ENCODE results near the gene HGF.
"Not testable (repeated sequence)": the region's sequence is repeated elsewhere in the genome, so short reads cannot be mapped to it uniquely, and the experiment has no call there.

The HGF gene

GRCh38 chr7:81769891-81770727 lies at the start of gene HGF:
TSS of gene HGF (minus strand) at chr7:81770047. CDS start at chr7:81769971, 76 bp downstream.
- no peak within 1 kb of the TSS for H3K27ac ChIP-seq (ENCODE audit: low read depth, low read length)
- no peaks in the 10 kb centered on the region for H3K9me3 ChIP-seq (ENCODE audit: insufficient read depth, low read length)
- H4K20me1 ChIP-seq (ENCODE audit: low read depth, low read length): no peaks in the 10 kb centered on the region
- H3F3A ChIP-seq (ENCODE audit: insufficient read depth): no peaks in the 10 kb centered on the region
- H3K79me2 ChIP-seq (ENCODE audit: insufficient read depth, low read length): no peaks in the 10 kb centered on the region
- no peak within 1 kb of the TSS for H3K4me3 ChIP-seq (ENCODE audit: insufficient read depth, low read length, poor library complexity, severe bottlenecking)
- no peak within 1 kb of the TSS for H3K9ac ChIP-seq (ENCODE audit: low read length)
- H2AFZ ChIP-seq (ENCODE audit: low read depth, low read length, severe bottlenecking): no peak within 1 kb of the TSS
- no peak within 1 kb of the TSS for H3K4me2 ChIP-seq (ENCODE audit: low read depth, low read length, poor library complexity, severe bottlenecking)
- no peaks in the 10 kb centered on the region for H3K27me3 ChIP-seq (ENCODE audit: low read length)
- TF ChIP-seq EZH2phosphoT487 (conservative IDR thresholded peaks at IDR 0.05; ENCODE audit: low read length): no peak
- TF ChIP-seq, protein P1, sequence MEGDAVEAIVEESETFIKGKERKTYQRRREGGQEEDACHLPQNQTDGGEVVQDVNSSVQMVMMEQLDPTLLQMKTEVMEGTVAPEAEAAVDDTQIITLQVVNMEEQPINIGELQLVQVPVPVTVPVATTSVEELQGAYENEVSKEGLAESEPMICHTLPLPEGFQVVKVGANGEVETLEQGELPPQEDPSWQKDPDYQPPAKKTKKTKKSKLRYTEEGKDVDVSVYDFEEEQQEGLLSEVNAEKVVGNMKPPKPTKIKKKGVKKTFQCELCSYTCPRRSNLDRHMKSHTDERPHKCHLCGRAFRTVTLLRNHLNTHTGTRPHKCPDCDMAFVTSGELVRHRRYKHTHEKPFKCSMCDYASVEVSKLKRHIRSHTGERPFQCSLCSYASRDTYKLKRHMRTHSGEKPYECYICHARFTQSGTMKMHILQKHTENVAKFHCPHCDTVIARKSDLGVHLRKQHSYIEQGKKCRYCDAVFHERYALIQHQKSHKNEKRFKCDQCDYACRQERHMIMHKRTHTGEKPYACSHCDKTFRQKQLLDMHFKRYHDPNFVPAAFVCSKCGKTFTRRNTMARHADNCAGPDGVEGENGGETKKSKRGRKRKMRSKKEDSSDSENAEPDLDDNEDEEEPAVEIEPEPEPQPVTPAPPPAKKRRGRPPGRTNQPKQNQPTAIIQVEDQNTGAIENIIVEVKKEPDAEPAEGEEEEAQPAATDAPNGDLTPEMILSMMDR (IDR thresholded peaks at IDR 0.05; ENCODE audit: insufficient read depth, low read length, poor library complexity, severe bottlenecking): no peak
- no peaks in the 10 kb centered on the region for H3K36me3 ChIP-seq (ENCODE audit: low read length)
- no peaks in the 10 kb centered on the region for H3K9me2 ChIP-seq (replicated peaks; ENCODE audit: insufficient read depth, low read length)

DNA sequence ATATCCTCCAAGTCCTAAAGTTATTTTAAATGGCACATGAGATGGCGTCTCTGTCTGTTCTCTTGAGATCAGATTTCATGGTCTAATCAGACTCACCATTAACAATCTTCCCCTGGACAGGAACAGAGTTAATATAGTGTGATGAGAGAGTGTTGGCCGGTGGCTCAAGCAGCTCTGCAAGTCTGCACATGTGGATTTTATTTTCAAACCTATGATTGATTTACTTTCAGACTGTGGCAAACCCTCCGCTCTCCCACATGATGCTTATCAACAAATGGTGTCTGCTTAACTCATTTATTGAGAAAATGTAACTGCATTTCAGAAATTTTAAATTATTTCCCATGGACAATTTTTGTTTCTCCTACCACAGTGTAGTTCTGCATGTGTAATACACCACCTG lies 46.5 kb upstream of the HGF start:
- Histone ChIP-seq H3F3A (ENCODE audit: insufficient read depth) (no peaks in the 10 kb centered on the region), H3K4me3 (ENCODE audit: insufficient read depth, low read length, poor library complexity, severe bottlenecking) (no peak overlapping the region), H3K27me3 (ENCODE audit: low read length) (no peaks in the 10 kb centered on the region), H3K9ac (ENCODE audit: low read length) (no peak overlapping the region), H3K4me2 (ENCODE audit: low read depth, low read length, poor library complexity, severe bottlenecking) (no peak overlapping the region), H2AFZ (ENCODE audit: low read depth, low read length, severe bottlenecking) (no peak overlapping the region), H3K9me2 (replicated peaks; ENCODE audit: insufficient read depth, low read length) (no peaks in the 10 kb centered on the region), H3K36me3 (ENCODE audit: low read length) (no peaks in the 10 kb centered on the region), H3K27ac (ENCODE audit: low read depth, low read length) (no peak overlapping the region), H3K79me2 (ENCODE audit: insufficient read depth, low read length) (no peaks in the 10 kb centered on the region), H3K9me3 (ENCODE audit: insufficient read depth, low read length) (no peaks in the 10 kb centered on the region), H4K20me1 (ENCODE audit: low read depth, low read length) (no peaks in the 10 kb centered on the region)
- TF ChIP-seq, protein P1 (IDR thresholded peaks at IDR 0.05; ENCODE audit: insufficient read depth, low read length, poor library complexity, severe bottlenecking): no peak
- no peak for TF ChIP-seq EZH2phosphoT487 (conservative IDR thresholded peaks at IDR 0.05; ENCODE audit: low read length)

- H3K9ac ChIP-seq (ENCODE audit: low read length); H3K9me2 ChIP-seq (replicated peaks; ENCODE audit: insufficient read depth, low read length); H3K9me3 ChIP-seq (ENCODE audit: insufficient read depth, low read length); H3K4me3 ChIP-seq (ENCODE audit: insufficient read depth, low read length, poor library complexity, severe bottlenecking); H3K36me3 ChIP-seq (ENCODE audit: low read length); H3K79me2 ChIP-seq (ENCODE audit: insufficient read depth, low read length); H3F3A ChIP-seq (ENCODE audit: insufficient read depth); H3K27ac ChIP-seq (ENCODE audit: low read depth, low read length); H3K27me3 ChIP-seq (ENCODE audit: low read length); H4K20me1 ChIP-seq (ENCODE audit: low read depth, low read length): not testable (repeated sequence)
- H3K4me2 ChIP-seq (ENCODE audit: low read depth, low read length, poor library complexity, severe bottlenecking): peak overlapping the region; percentile 60
- peak overlapping the region; percentile 55 for H2AFZ ChIP-seq (ENCODE audit: low read depth, low read length, severe bottlenecking)
These were observed 43.1 kb upstream of the HGF start for GRCh38 chr7:81812866-81813476.
